Chondrocyte (in vitro differentiated cells): ENCODE data around the gene ZNF599. TPM values are rescaled to one million over a fixed set of nuclear protein-coding genes. Genes with fewer than 3 reads are reported as not detected.

Source experiments
- DNase-seq: peaks from one replicate; pipeline ENCODE4 v3.0.0; 2021; ENCODE audit warnings: mixed read lengths, low spot score
- H3K27ac Mint-ChIP-seq: one replicate; pipeline ENCODE4 v1.8.0; 2021; ENCODE audit warnings: mild to moderate bottlenecking, moderate library complexity, mixed read lengths; ENCODE audit not compliant: unreplicated experiment
- H3K27me3 Mint-ChIP-seq: 2 replicates; pipeline ENCODE4 v1.8.0; 2021; ENCODE audit warnings: low read depth, mixed read lengths
- H3K36me3 Mint-ChIP-seq: 2 replicates; pipeline ENCODE4 v1.8.0; 2021; ENCODE audit warnings: low read depth, mixed read lengths
- H3K4me1 Mint-ChIP-seq: 2 replicates; pipeline ENCODE4 v1.8.0; 2021; ENCODE audit warnings: low read depth, mild to moderate bottlenecking, mixed read lengths
- H3K4me3 Mint-ChIP-seq: one replicate; pipeline ENCODE4 v1.8.0; 2021; ENCODE audit warnings: mild to moderate bottlenecking, moderate library complexity, mixed read lengths; ENCODE audit not compliant: unreplicated experiment
- H3K9me3 Mint-ChIP-seq: 2 replicates; pipeline ENCODE4 v1.8.0; 2021; ENCODE audit warnings: low read depth, mixed read lengths
- total RNA-seq: library from RNA; stranded (reverse); gene quantifications from 3 replicates; pipeline ENCODE4 v1.2.1, GENCODE V29; 2021
- TF ChIP-seq, protein P1 (sequence below): fragments of 200-600 bp; sonication (generic); IDR thresholded peaks from 2 replicates; pipeline ENCODE4 v1.5.0; 2021; ENCODE audit warnings: antibody characterized with exemption, mild to moderate bottlenecking, moderate library complexity

ZNF599 gene
- total RNA-seq, 1 donor from 2014 or later = 4.8 TPM

- no peaks in the 10 kb centered on the region for H3K4me1 Mint-ChIP-seq
- TF ChIP-seq, protein P1, sequence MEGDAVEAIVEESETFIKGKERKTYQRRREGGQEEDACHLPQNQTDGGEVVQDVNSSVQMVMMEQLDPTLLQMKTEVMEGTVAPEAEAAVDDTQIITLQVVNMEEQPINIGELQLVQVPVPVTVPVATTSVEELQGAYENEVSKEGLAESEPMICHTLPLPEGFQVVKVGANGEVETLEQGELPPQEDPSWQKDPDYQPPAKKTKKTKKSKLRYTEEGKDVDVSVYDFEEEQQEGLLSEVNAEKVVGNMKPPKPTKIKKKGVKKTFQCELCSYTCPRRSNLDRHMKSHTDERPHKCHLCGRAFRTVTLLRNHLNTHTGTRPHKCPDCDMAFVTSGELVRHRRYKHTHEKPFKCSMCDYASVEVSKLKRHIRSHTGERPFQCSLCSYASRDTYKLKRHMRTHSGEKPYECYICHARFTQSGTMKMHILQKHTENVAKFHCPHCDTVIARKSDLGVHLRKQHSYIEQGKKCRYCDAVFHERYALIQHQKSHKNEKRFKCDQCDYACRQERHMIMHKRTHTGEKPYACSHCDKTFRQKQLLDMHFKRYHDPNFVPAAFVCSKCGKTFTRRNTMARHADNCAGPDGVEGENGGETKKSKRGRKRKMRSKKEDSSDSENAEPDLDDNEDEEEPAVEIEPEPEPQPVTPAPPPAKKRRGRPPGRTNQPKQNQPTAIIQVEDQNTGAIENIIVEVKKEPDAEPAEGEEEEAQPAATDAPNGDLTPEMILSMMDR = no peak
- H3K27me3 Mint-ChIP-seq = no peaks in the 10 kb centered on the region
- H3K27ac Mint-ChIP-seq = no peak overlapping the region
- DNase-seq = no peak
- H3K4me3 Mint-ChIP-seq = no peak overlapping the region
- peaks cover 90% of the 10 kb centered on the region for H3K9me3 Mint-ChIP-seq
- H3K36me3 Mint-ChIP-seq = peaks cover 69% of the 10 kb centered on the region
Measured at GRCh38 chr19:34744896-34745690, 27.9 kb downstream of the ZNF599 start.

DNA sequence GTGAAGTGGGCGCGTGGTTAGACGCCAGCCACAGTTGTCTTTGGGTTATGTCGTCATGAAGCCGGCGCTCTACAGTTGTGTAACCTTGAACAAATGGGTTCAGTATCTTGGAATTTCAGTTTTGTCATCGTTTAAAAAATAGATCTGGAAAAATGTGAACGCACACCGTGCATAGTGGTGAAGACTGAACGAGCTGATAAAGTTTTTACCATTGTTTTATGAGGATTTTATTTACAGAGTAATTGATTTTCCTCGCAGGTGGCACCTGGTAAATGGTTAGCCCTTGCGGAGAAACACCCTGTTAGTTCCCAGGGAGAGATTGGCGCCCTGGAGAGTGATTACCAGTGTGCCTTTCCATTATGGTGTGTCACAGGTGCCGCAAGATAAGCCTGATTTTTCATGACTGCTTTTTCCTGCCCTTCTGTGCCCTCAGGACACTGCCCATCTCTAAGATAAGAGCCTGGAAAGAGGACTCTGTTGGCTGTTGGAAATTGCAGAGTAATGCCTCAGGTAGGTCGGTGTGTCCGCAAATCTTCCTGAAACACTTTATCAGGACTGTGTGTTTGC, 38.4 kb downstream of the ZNF599 start:
- TF ChIP-seq, protein P1 = peak; percentile 6
- no peaks in the 10 kb centered on the region for H3K27me3 Mint-ChIP-seq
- H3K4me1 Mint-ChIP-seq = peaks cover 22% of the 10 kb centered on the region
- H3K36me3 Mint-ChIP-seq = peaks cover 38% of the 10 kb centered on the region
- H3K27ac Mint-ChIP-seq = peak overlapping the region; percentile 97
- peaks cover 35% of the 10 kb centered on the region for H3K9me3 Mint-ChIP-seq
- H3K4me3 Mint-ChIP-seq = peak overlapping the region; percentile 90
- no peak for DNase-seq

DNA sequence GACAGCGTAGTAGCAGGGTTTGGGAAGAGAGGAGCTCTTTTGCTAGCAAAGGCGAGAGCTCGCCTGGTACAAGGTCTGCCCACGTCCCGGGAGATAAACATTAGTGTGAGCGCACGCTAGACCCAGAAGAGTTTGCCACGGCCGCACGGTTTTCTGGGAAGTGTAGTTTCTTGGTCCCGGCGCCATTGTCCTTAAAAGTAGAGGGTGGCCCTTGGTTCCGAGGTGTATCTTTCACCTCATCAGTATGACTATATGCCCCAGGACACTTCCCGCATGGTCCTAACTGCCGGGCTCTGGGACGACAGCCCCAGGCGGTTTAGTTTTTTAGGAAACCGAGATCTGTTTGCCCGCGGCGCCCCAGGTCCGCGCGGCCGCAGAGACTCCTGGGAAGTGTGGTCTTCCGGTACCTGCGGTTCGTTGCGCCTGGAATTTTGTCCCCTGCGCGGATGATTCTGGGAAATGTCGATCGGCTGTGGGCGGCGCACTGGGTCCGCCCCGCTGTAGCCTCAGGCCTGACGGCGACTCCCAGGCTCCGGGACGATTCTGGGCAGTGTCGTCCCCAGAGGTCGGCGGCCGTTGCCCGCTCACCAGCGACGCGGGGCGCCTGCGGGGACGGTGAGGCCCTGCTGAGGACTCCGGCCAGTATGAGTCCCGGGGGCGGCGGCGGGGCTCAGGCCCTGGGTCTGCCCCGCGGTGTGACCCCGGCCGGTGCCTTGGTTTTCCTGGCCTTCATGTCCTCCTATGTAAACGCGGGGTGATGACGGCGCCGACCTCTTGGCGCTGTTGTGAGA, 39.1 kb downstream of the ZNF599 start, which contains the start of gene ZNF181:
ZNF181 (plus strand) TSS at position 498 of the 791 bp plus-strand sequence. CDS start 795 bp downstream, outside the sequence.
- TF ChIP-seq, protein P1 = peak; percentile 17
- Mint-ChIP-seq H3K4me1 (peaks cover 22% of the 10 kb centered on the region), H3K27me3 (no peaks in the 10 kb centered on the region), H3K36me3 (peaks cover 32% of the 10 kb centered on the region), H3K9me3 (peaks cover 29% of the 10 kb centered on the region), H3K27ac (peak within 1 kb of the TSS; percentile 97), H3K4me3 (peak within 1 kb of the TSS; percentile 90)
- DNase-seq = no peak

GRCh38 chr19:34733266-34733745, 39.7 kb downstream of the ZNF599 start:
- H3K9me3 Mint-ChIP-seq = peaks cover 24% of the 10 kb centered on the region
- peak overlapping the region; percentile 97 for H3K27ac Mint-ChIP-seq
- H3K4me3 Mint-ChIP-seq = peak overlapping the region; percentile 90
- H3K4me1 Mint-ChIP-seq = peaks cover 22% of the 10 kb centered on the region
- peaks cover 2% of the 10 kb centered on the region for H3K27me3 Mint-ChIP-seq
- TF ChIP-seq, protein P1 = peak; percentile 9
- peaks cover 27% of the 10 kb centered on the region for H3K36me3 Mint-ChIP-seq
- no peak for DNase-seq
